Neural progenitor cell (in vitro differentiated cells): ENCODE data around the gene THUMPD2. TPM values are rescaled to one million over a fixed set of nuclear protein-coding genes. Genes with fewer than 3 reads are reported as not detected.

Experiments used
- DNase-seq: peaks from one replicate; pipeline ENCODE4 v3.0.0-alpha.2; 2016; ENCODE audit warnings: low spot score
- H2AFZ ChIP-seq: fragments of 200-600 bp; sonication (generic); replicated peaks from 2 replicates; pipeline ENCODE4 v1.6.1; 2016; ENCODE audit warnings: antibody characterized with exemption
- H3F3A ChIP-seq: fragments of 200-600 bp; sonication (generic); 2 replicates; pipeline ENCODE4 v1.6.1; 2016; ENCODE audit warnings: antibody characterized with exemption, low read depth
- H3K27ac ChIP-seq: fragments of 200-600 bp; sonication (generic); 2 replicates; pipeline ENCODE4 v1.5.1; 2016; ENCODE audit warnings: mild to moderate bottlenecking
- H3K27me3 ChIP-seq: fragments of 200-600 bp; sonication (generic); 2 replicates; pipeline ENCODE4 v1.6.1; 2016; ENCODE audit warnings: mild to moderate bottlenecking, moderate library complexity
- H3K36me3 ChIP-seq: fragments of 200-600 bp; sonication (generic); 2 replicates; pipeline ENCODE4 v1.5.1; 2016
- H3K4me1 ChIP-seq: fragments of 200-600 bp; sonication (generic); 2 replicates; pipeline ENCODE4 v1.6.1; 2016; ENCODE audit warnings: mixed run types
- H3K4me2 ChIP-seq: fragments of 200-600 bp; sonication (generic); 2 replicates; pipeline ENCODE4 v1.6.1; 2016
- H3K4me3 ChIP-seq: fragments of 200-600 bp; sonication (generic); 2 replicates; pipeline ENCODE4 v1.5.1; 2016
- H3K79me2 ChIP-seq: fragments of 200-600 bp; sonication (generic); 2 replicates; pipeline ENCODE4 v1.6.1; 2016; ENCODE audit warnings: low read depth
- H3K9ac ChIP-seq: fragments of 200-600 bp; sonication (generic); 2 replicates; pipeline ENCODE4 v1.6.1; 2016
- H3K9me3 ChIP-seq: fragments of 200-600 bp; sonication (generic); 2 replicates; pipeline ENCODE4 v1.5.1; 2016; ENCODE audit warnings: low read depth
- H4K20me1 ChIP-seq: fragments of 200-600 bp; sonication (generic); 2 replicates; pipeline ENCODE4 v1.6.1; 2016; ENCODE audit warnings: low read depth
- H3K27ac Mint-ChIP-seq: 3 replicates; pipeline ENCODE4 v1.8.0; 2021; ENCODE audit warnings: mixed read lengths
- H3K27me3 Mint-ChIP-seq: 2 replicates; pipeline ENCODE4 v1.8.0; 2022; ENCODE audit warnings: low read depth, mild to moderate bottlenecking, inconsistent platforms, moderate library complexity, mixed read lengths; ENCODE audit not compliant: insufficient read depth
- H3K36me3 Mint-ChIP-seq: 3 replicates; pipeline ENCODE4 v1.8.0; 2021; ENCODE audit warnings: mixed read lengths
- H3K4me1 Mint-ChIP-seq: 3 replicates; pipeline ENCODE4 v1.8.0; 2021; ENCODE audit warnings: mixed read lengths
- H3K4me3 Mint-ChIP-seq: 3 replicates; pipeline ENCODE4 v1.8.0; 2021; ENCODE audit warnings: mild to moderate bottlenecking, moderate library complexity, mixed read lengths
- H3K9me3 Mint-ChIP-seq: 3 replicates; pipeline ENCODE4 v1.8.0; 2020; ENCODE audit warnings: mixed read lengths
- CTCF ChIP-seq: fragments of 200-600 bp; sonication (generic); IDR thresholded peaks from 2 replicates; pipeline ENCODE4 v1.5.1; 2017; ENCODE audit warnings: antibody characterized with exemption, mild to moderate bottlenecking
- EZH2 ChIP-seq: fragments of 200-600 bp; sonication (generic); IDR thresholded peaks from 2 replicates; pipeline ENCODE4 v1.6.1; 2017; ENCODE audit warnings: antibody characterized with exemption, mild to moderate bottlenecking, moderate library complexity
- EZH2phosphoT487 ChIP-seq: fragments of 200-600 bp; sonication (generic); IDR thresholded peaks from 2 replicates; pipeline ENCODE4 v1.6.1; 2017; ENCODE audit warnings: antibody characterized with exemption
- total RNA-seq: library from RNA; depleted of rRNA; stranded (reverse); fragments of >200 nt; gene quantifications from 2 replicates; pipeline ENCODE4 v1.2.3, GENCODE V29; 2015; ENCODE audit warnings: low replicate concordance

THUMPD2 gene
- total RNA-seq, 1 donor from 2014 or later = 21.8 TPM

- H3K36me3 Mint-ChIP-seq = peaks cover 9% of the 10 kb centered on the region
- no peak overlapping the region for H3K4me3 Mint-ChIP-seq
- Histone ChIP-seq H3K27ac (no peak overlapping the region), H3K36me3 (peaks cover 2% of the 10 kb centered on the region), H2AFZ (no peak overlapping the region), H4K20me1 (no peaks in the 10 kb centered on the region), H3K9me3 (no peaks in the 10 kb centered on the region), H3K9ac (no peak overlapping the region), H3F3A (no peaks in the 10 kb centered on the region), H3K79me2 (peaks cover 27% of the 10 kb centered on the region), H3K27me3 (no peaks in the 10 kb centered on the region), H3K4me1 (peaks cover 12% of the 10 kb centered on the region), H3K4me2 (no peak overlapping the region), H3K4me3 (no peak overlapping the region)
- TF ChIP-seq EZH2 = no peak
- TF ChIP-seq EZH2phosphoT487 = no peak
- no peak for TF ChIP-seq CTCF
- H3K4me1 Mint-ChIP-seq = peaks cover 26% of the 10 kb centered on the region
- H3K9me3 Mint-ChIP-seq = peaks cover 2% of the 10 kb centered on the region
- no peak overlapping the region for H3K27ac Mint-ChIP-seq
- no peaks in the 10 kb centered on the region for H3K27me3 Mint-ChIP-seq
- no peak for DNase-seq
Measured at GRCh38 chr2:39780825-39781600, 2.0 kb upstream of the THUMPD2 start.

GRCh38 chr2:39779927-39780326 lies 869 bp upstream of the THUMPD2 start:
- peaks cover 26% of the 10 kb centered on the region for H3K4me1 Mint-ChIP-seq
- H4K20me1 ChIP-seq = no peaks in the 10 kb centered on the region
- H3K27ac ChIP-seq = no peak overlapping the region
- H3K9me3 ChIP-seq = no peaks in the 10 kb centered on the region
- H3F3A ChIP-seq = no peaks in the 10 kb centered on the region
- H3K79me2 ChIP-seq = peaks cover 36% of the 10 kb centered on the region
- H3K4me1 ChIP-seq = peaks cover 12% of the 10 kb centered on the region
- H3K27me3 ChIP-seq = no peaks in the 10 kb centered on the region
- peak overlapping the region; percentile 83 for H3K4me3 Mint-ChIP-seq
- H3K9ac ChIP-seq = no peak overlapping the region
- peaks cover 5% of the 10 kb centered on the region for H3K36me3 ChIP-seq
- TF ChIP-seq CTCF (no peak), EZH2phosphoT487 (no peak), EZH2 (no peak)
- peaks cover 15% of the 10 kb centered on the region for H3K36me3 Mint-ChIP-seq
- H3K9me3 Mint-ChIP-seq = peaks cover 6% of the 10 kb centered on the region
- no peak overlapping the region for H2AFZ ChIP-seq
- no peaks in the 10 kb centered on the region for H3K27me3 Mint-ChIP-seq
- H3K4me3 ChIP-seq = no peak overlapping the region
- H3K27ac Mint-ChIP-seq = no peak overlapping the region
- no peak overlapping the region for H3K4me2 ChIP-seq
- no peak for DNase-seq

GRCh38 chr2:39779341-39779851 lies 338 bp upstream of the THUMPD2 start:
- Histone ChIP-seq H3K36me3 (peaks cover 5% of the 10 kb centered on the region), H3K4me3 (peak overlapping the region; percentile 57), H3K79me2 (peaks cover 42% of the 10 kb centered on the region), H2AFZ (no peak overlapping the region), H3K4me2 (peak overlapping the region; percentile 89), H3K27ac (no peak overlapping the region), H4K20me1 (no peaks in the 10 kb centered on the region), H3K4me1 (peaks cover 12% of the 10 kb centered on the region), H3K9me3 (no peaks in the 10 kb centered on the region), H3F3A (no peaks in the 10 kb centered on the region), H3K9ac (no peak overlapping the region), H3K27me3 (no peaks in the 10 kb centered on the region)
- peaks cover 26% of the 10 kb centered on the region for H3K4me1 Mint-ChIP-seq
- H3K9me3 Mint-ChIP-seq = peaks cover 8% of the 10 kb centered on the region
- no peak overlapping the region for H3K27ac Mint-ChIP-seq
- peaks cover 20% of the 10 kb centered on the region for H3K36me3 Mint-ChIP-seq
- DNase-seq = no peak
- no peaks in the 10 kb centered on the region for H3K27me3 Mint-ChIP-seq
- TF ChIP-seq CTCF (no peak), EZH2phosphoT487 (no peak), EZH2 (no peak)
- peak overlapping the region; percentile 83 for H3K4me3 Mint-ChIP-seq
